C4-2B (cell line): Measurements from ENCODE around the gene SASH1.

ENCODE experiments used
- H3K27ac ChIP-seq: fragments of 450-650 bp; 2 replicates; pipeline ENCODE4 v1.5.1; 2017
- CTCF ChIP-seq: fragments of 450-650 bp; conservative IDR thresholded peaks from 2 replicates; pipeline ENCODE4 v1.5.1; 2017; ENCODE audit warnings: mild to moderate bottlenecking
- ZFX ChIP-seq: fragments of 450-650 bp; IDR thresholded peaks from 2 replicates; pipeline ENCODE4 v1.6.1; 2017

The SASH1 gene

GRCh38 chr6:148595550-148595949, 252.9 kb downstream of the SASH1 start:
- TF ChIP-seq ZFX (no peak), CTCF (no peak)
- H3K27ac ChIP-seq = no peak overlapping the region

- no peak overlapping the region for H3K27ac ChIP-seq
- no peak for TF ChIP-seq CTCF
- no peak for TF ChIP-seq ZFX
Observed at GRCh38 chr6:148596891-148597455, 254.3 kb downstream of the SASH1 start.

- no peak overlapping the region for H3K27ac ChIP-seq
- no peak for TF ChIP-seq ZFX
- no peak for TF ChIP-seq CTCF
Observed at GRCh38 chr6:148598724-148599123, 256.1 kb downstream of the SASH1 start.

- H3K27ac ChIP-seq = no peak overlapping the region
- TF ChIP-seq CTCF (no peak), ZFX (no peak)
Observed at GRCh38 chr6:148599967-148600426, 257.4 kb downstream of the SASH1 start.
